Naive thymus-derived CD8-positive, alpha-beta T cell (primary cell): ENCODE measurements around the gene DUSP22. TPM values are rescaled to one million over a fixed set of nuclear protein-coding genes. Genes with fewer than 3 reads are reported as not detected.
"Not testable (repeated sequence)": the region's sequence is repeated elsewhere in the genome, so short reads cannot be mapped to it uniquely, and the experiment has no call there.

ENCODE experiments used
- ATAC-seq, 2 donors: fragments of 150-1000 bp; cut with Tn5 transposase in 1 of 2; sonication (Bioruptor Pico), chemical (Tn5 transposase) in 1 of 2; 1 replicate in 1 of 2; 2 replicates in 1 of 2; pipeline ENCODE4 v1.10.0; 2021; ENCODE audit warnings: mild to moderate bottlenecking in 2 of 2, moderate library complexity in 2 of 2
- POLR2A ChIA-PET: fragments of 350-600 bp; sonication (Branson Sonifier 250); formaldehyde crosslinking; loops from one replicate; lab custom pipeline; 2021; ENCODE audit warnings: antibody characterized with exemption; lab: Charles Lee
- DNase-seq, 10 donors: peaks; one replicate each; pipeline versions ENCODE4 v3.0.0 to v3.0.0-alpha.2; 2020 to 2022
- H3K27ac Mint-ChIP-seq, 10 donors: one replicate each; pipeline ENCODE4 v1.8.0; 2020 to 2022; ENCODE audit warnings: mild to moderate bottlenecking in 10 of 10, mixed read lengths in 10 of 10, moderate library complexity in 4 of 10, inconsistent platforms in 1 of 10
- H3K27me3 Mint-ChIP-seq, 5 donors: one replicate each; pipeline ENCODE4 v1.8.0; 2021 to 2022; ENCODE audit warnings: mixed read lengths in 5 of 5
- H3K36me3 Mint-ChIP-seq, 3 donors: one replicate each; pipeline ENCODE4 v1.8.0; 2020 to 2022; ENCODE audit warnings: mixed read lengths in 3 of 3, mild to moderate bottlenecking in 2 of 3, inconsistent platforms in 1 of 3
- H3K4me1 Mint-ChIP-seq, 4 donors: one replicate each; pipeline ENCODE4 v1.8.0; 2021 to 2022; ENCODE audit warnings: mixed read lengths in 4 of 4
- H3K4me3 Mint-ChIP-seq, 10 donors: one replicate each; pipeline ENCODE4 v1.8.0; 2020 to 2022; ENCODE audit warnings: mild to moderate bottlenecking in 10 of 10, mixed read lengths in 10 of 10, moderate library complexity in 6 of 10, inconsistent platforms in 1 of 10
- H3K9me3 Mint-ChIP-seq, 9 donors: one replicate each; pipeline ENCODE4 v1.8.0; 2020 to 2022; ENCODE audit warnings: mixed read lengths in 9 of 9, mild to moderate bottlenecking in 3 of 9, inconsistent platforms in 1 of 9, moderate library complexity in 1 of 9
- polyA plus RNA-seq, 3 donors: library from polyadenylated mRNA; unstranded; fragments of 300-500 nt; fragmentation: Illumina TruSeq; gene quantifications; one replicate each; pipeline ENCODE4 v1.2.3, GENCODE V29; 2021
- total RNA-seq, 8 experiments: library from RNA in 2 of 8; stranded (reverse) in 2 of 8; gene quantifications; one replicate each; pipeline ENCODE4 v1.2.3 and lab custom pipeline; 2021 to 2026

Gene DUSP22
- total and polyA plus RNA-seq, 5 experiments from 2014 or later = 40.1 to 46.0 (median 43.0) TPM

GRCh38 chr6:281469-282103 is 10.7 kb upstream of the DUSP22 start:
- Mint-ChIP-seq H3K27me3 (no peaks in the 10 kb centered on the region), H3K4me1 (peaks cover 19 to 24% (median 21%) of the 10 kb centered on the region in 4 donors), H3K4me3 (no peak overlapping the region), H3K36me3 (peaks cover 0 to 4% (median 2%) of the 10 kb centered on the region in 3 donors), H3K9me3 (no peaks in the 10 kb centered on the region), H3K27ac (no peak overlapping the region)
- POLR2A ChIA-PET = no interaction called here
- no peak for DNase-seq
- ATAC-seq = no peak

DNA sequence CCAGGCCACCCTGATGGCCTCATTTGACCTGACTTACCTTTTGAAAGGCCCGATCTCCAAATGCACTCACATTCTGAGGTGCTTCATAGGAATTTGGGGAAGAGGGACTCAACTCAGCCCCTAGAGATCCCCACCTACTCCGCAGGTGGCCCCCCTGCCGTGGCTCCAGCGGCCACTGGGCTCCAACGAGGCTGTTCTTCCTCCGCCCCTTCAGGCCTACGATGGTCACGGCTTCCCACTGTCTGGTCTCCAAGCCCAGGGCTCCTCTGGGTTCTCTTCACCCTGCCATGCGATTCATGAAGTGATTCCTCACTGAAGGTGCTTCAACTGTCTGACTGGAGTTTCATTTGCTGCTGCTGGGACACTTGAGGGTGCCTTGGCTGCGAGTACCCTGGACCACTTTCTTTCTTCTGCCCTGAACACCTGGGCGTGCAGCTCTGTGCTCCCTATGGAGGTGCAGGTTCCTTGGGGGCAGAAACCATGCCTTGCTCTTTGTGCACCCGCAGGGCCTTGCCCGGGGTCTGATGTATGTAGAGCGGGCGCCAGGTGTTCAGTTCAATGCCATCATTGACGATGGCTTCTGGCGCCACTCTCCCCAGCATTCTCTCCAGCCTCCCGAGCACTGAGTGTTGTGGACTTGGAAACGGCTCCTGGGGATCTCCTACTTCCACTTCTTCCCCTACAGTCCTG is 10.0 kb upstream of the DUSP22 start:
- Mint-ChIP-seq H3K36me3 (peaks cover 0 to 2% (median under 1%) of the 10 kb centered on the region in 3 donors), H3K4me1 (peaks cover 26 to 28% (median 27%) of the 10 kb centered on the region in 4 donors), H3K27me3 (no peaks in the 10 kb centered on the region), H3K4me3 (no peak overlapping the region), H3K27ac (peak overlapping the region in 1 of 10 donors; percentile 24), H3K9me3 (no peaks in the 10 kb centered on the region)
- POLR2A ChIA-PET = no interaction called here
- ATAC-seq (no peak), DNase-seq (no peak)

- DNase-seq (no peak), ATAC-seq (no peak)
- Mint-ChIP-seq H3K27me3 (no peaks in the 10 kb centered on the region), H3K36me3 (peaks cover 0 to 2% (median 0%) of the 10 kb centered on the region in 3 donors), H3K9me3 (no peaks in the 10 kb centered on the region), H3K4me3 (no peak overlapping the region), H3K4me1 (peaks cover 28 to 34% (median 33%) of the 10 kb centered on the region in 4 donors), H3K27ac (peak overlapping the region in 1 of 10 donors; percentile 24)
- POLR2A ChIA-PET = no interaction called here
Observed at GRCh38 chr6:282867-283416, 9.3 kb upstream of the DUSP22 start.

DNA sequence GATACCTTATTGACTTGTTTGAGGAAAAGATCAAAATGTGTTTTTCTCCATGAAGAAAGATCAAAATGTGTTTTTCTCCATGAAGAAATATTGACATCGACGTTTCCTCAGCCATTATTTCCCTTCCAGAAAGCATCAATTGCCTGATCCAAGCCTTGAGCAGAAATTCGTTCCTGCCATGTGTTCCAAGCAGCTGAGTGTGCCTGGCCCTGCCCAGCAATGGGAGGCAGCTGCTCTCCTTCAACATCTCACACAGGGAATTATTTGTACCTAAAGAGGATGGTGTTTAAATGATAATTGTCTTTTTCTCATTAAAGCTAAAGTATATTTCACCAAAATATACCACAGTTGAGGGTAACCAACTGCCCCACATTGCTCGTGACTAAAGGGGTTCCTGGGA is 7.8 kb upstream of the DUSP22 start:
- peaks cover 0 to 2% (median 0%) of the 10 kb centered on the region in 3 donors for H3K36me3 Mint-ChIP-seq
- DNase-seq (no peak), ATAC-seq (no peak)
- peaks cover 28 to 48% (median 39%) of the 10 kb centered on the region in 4 donors for H3K4me1 Mint-ChIP-seq
- POLR2A ChIA-PET = interaction anchor here (2.3 kb wide), 1 partner anchor 9 kb away, joined by 7 read pairs; the partner anchor contains the start of gene DUSP22
- H3K27me3 Mint-ChIP-seq = no peaks in the 10 kb centered on the region
- peak overlapping the region in 1 of 10 donors; percentile 9 for H3K4me3 Mint-ChIP-seq
- no peaks in the 10 kb centered on the region for H3K9me3 Mint-ChIP-seq
- H3K27ac Mint-ChIP-seq = peak overlapping the region in 4 of 10 donors; percentile 63 to 80 (median 70)

DNA sequence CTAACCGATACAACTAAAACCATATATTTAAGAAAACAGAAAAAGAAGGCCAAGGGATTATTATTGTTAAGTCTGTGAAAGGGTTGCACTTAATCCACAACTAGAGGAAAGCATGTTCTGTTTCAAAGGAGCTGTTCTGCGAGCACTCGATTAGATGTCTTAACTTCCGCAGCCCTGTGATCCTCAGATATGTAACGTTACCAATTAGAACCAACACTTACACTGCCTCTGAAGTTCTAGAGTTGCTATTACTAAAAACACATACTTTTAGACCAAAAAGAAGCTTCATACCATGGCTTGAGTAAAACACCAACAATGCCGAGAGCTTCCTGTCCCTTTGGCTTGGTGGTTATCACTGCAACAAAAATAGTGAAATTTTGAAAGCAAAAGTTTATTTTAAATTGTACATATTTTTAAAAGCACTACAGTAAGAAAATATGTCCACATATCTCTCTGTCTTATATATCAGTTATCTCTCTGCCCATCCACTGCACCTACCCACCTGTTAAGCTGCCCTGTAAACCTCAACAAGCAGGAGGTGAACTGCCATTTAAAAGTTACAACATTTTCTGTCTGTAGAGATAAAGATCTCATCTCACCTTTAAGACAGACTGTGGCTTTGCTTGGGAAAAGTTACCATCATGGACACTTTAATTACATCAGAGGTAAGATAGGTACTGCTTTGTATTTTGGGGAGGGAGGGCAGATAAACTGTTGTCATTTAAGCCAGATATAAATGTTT is 7.1 kb upstream of the DUSP22 start:
- Mint-ChIP-seq H3K27me3 (no peaks in the 10 kb centered on the region), H3K27ac (peak overlapping the region in 9 of 10 donors; percentile 0 to 80 (median 63)), H3K36me3 (peaks cover 0 to 2% (median 0%) of the 10 kb centered on the region in 3 donors), H3K4me1 (peaks cover 28 to 54% (median 41%) of the 10 kb centered on the region in 4 donors), H3K9me3 (no peaks in the 10 kb centered on the region), H3K4me3 (peak overlapping the region in 5 of 10 donors; percentile 9 to 71 (median 34))
- POLR2A ChIA-PET = interaction anchor here (1.1 to 2.3 kb wide), 2 partner anchors 8 to 13 kb away, joined by 5 to 7 read pairs; partner anchors contain the start of gene DUSP22
- DNase-seq = no peak
- peak; percentile 37 to 78 for ATAC-seq

- H3K4me1 Mint-ChIP-seq = peaks cover 29 to 59% (median 47%) of the 10 kb centered on the region in 4 donors
- not testable (repeated sequence) for H3K27me3 Mint-ChIP-seq, H3K36me3 Mint-ChIP-seq, H3K9me3 Mint-ChIP-seq, ATAC-seq, DNase-seq
- H3K27ac Mint-ChIP-seq = peak overlapping the region in 7 of 10 donors; percentile 0 to 80 (median 25)
- peak overlapping the region in 1 of 10 donors; percentile 34 for H3K4me3 Mint-ChIP-seq
- POLR2A ChIA-PET = interaction anchor here (1.1 kb wide), 1 partner anchor 14 kb away, joined by 5 read pairs; no protein-coding TSS in a partner anchor
Observed at GRCh38 chr6:285902-286301, 6.4 kb upstream of the DUSP22 start.

DNA sequence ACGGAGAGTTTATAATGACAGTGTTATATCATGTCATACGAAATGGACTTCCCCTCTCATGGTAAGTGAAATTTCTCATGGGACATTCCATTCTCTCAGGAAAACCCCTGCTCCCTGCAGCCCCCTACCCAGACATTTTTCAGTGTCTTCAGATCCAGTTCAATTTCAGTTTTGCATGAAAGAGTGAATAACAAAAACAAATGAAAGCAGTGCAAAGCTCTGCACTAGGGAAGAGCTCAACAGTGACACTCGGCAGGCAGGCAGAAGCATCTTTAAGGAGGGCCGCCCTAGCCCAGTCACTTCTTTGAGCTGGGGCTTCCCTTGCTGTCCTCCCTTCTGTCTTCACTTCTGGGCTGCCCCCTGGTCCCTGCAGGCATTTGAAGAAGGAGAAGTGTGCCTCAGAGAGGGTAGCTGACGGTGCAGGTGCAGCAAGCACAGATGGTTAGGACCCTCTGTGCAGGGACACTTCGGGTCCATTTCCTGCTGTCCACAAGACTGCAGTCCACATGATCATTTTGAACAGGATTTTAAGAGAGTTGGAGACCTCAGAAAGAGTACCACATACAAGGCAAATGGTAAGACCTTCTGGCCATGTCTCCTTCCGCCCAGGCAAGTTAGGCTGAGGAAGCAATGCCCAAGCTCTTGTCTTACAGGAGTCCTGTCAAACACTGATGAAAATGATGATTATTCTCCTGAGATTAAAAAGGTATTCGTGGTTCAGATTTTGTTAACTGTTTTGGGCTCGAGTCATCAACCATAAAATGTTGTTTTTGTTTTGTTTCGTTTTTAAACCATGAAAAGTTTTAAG is 5.4 kb upstream of the DUSP22 start:
- POLR2A ChIA-PET = interaction anchor here (0.7 kb wide), 1 partner anchor 106 kb away, joined by 3 read pairs; no protein-coding TSS in a partner anchor
- no peak for ATAC-seq
- H3K27ac Mint-ChIP-seq = peak overlapping the region in 6 of 10 donors; percentile 1 to 63 (median 56)
- DNase-seq = no peak
- no peaks in the 10 kb centered on the region for H3K9me3 Mint-ChIP-seq
- H3K27me3 Mint-ChIP-seq = no peaks in the 10 kb centered on the region
- H3K36me3 Mint-ChIP-seq = no peaks in the 10 kb centered on the region
- peak overlapping the region in 2 of 10 donors; percentile 25 to 43 for H3K4me3 Mint-ChIP-seq
- H3K4me1 Mint-ChIP-seq = peaks cover 28 to 66% (median 54%) of the 10 kb centered on the region in 4 donors

- H3K9me3 Mint-ChIP-seq = no peaks in the 10 kb centered on the region
- ATAC-seq (no peak), DNase-seq (no peak)
- H3K27ac Mint-ChIP-seq = peak overlapping the region in 5 of 10 donors; percentile 1 to 63 (median 25)
- POLR2A ChIA-PET = no interaction called here
- peak overlapping the region in 1 of 10 donors; percentile 15 for H3K4me3 Mint-ChIP-seq
- H3K36me3 Mint-ChIP-seq = no peaks in the 10 kb centered on the region
- peaks cover 28 to 66% (median 54%) of the 10 kb centered on the region in 4 donors for H3K4me1 Mint-ChIP-seq
- H3K27me3 Mint-ChIP-seq = no peaks in the 10 kb centered on the region
Observed at GRCh38 chr6:287489-287860, 4.8 kb upstream of the DUSP22 start.

GRCh38 chr6:288866-289265 is 3.4 kb upstream of the DUSP22 start:
- DNase-seq = no peak
- ATAC-seq = no peak
- no peaks in the 10 kb centered on the region for H3K27me3 Mint-ChIP-seq
- peaks cover 28 to 77% (median 60%) of the 10 kb centered on the region in 4 donors for H3K4me1 Mint-ChIP-seq
- no peaks in the 10 kb centered on the region for H3K36me3 Mint-ChIP-seq
- no peaks in the 10 kb centered on the region for H3K9me3 Mint-ChIP-seq
- POLR2A ChIA-PET = no interaction called here
- peak overlapping the region in 1 of 10 donors; percentile 50 for H3K4me3 Mint-ChIP-seq
- peak overlapping the region in 3 of 10 donors; percentile 21 to 95 (median 58) for H3K27ac Mint-ChIP-seq

DNA sequence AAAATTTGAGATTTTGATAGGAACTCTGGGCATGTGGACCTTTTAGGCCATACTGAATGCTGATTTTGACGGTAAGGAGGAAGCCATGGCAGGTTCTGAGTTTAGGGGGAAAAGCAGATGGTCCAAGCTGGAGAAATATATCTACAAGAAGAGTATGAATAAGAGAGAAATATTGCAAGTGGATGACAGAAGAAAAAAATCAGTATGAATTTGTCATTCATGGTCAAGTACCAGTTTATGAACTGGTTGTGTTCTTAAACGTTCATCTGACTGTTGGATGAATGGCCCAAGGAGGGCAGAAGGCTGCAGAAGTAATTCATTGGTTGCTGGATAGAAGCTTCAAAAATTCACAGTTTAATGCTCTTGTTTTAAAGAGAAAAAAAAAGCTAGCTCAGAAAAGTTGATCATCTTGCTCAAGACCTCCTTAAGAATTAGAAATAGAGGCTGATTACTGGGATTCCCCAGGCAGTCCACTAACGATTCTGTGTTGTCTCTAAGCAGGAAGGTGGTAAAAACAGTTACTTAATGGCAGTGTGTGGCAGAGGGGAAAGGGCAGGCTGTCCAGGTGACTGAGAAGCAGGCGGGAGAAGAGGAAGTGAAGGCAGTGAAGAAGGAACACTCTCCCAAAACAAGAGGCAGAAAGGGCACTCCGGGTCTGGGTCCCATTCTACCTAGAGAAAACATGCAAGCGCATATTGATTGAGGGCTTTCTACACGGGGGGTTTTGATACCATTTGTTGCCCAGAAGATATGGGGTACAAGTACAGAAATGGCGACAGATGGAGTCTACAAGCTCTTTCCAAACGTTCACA is 2.0 kb upstream of the DUSP22 start:
- no peaks in the 10 kb centered on the region for H3K36me3 Mint-ChIP-seq
- H3K4me3 Mint-ChIP-seq = peak overlapping the region; percentile 19 to 88 (median 42)
- H3K27ac Mint-ChIP-seq = peak overlapping the region in 9 of 10 donors; percentile 1 to 95 (median 64)
- no peaks in the 10 kb centered on the region for H3K27me3 Mint-ChIP-seq
- no peaks in the 10 kb centered on the region for H3K9me3 Mint-ChIP-seq
- no peak for ATAC-seq
- H3K4me1 Mint-ChIP-seq = peaks cover 26 to 71% (median 56%) of the 10 kb centered on the region in 4 donors
- DNase-seq = no peak
- POLR2A ChIA-PET = interaction anchor here (0.7 kb wide), 2 partner anchors 41 to 75 kb away, joined by 3 read pairs; no protein-coding TSS in a partner anchor
